HL-60 (cell line): ENCODE measurements around the gene ITIH3.

Experiments used
- DNase-seq, 2 experiments: peaks; one replicate each; pipeline ENCODE4 v3.0.0-alpha.2; 2010 to 2020; ENCODE audit warnings: low read depth in 1 of 2, low spot score in 1 of 2
- H3K27ac ChIP-seq: fragments of 250-450 bp; sonication (Bioruptor Pico); replicated peaks from 2 replicates; pipeline ENCODE4 v1.5.1; 2020; ENCODE audit warnings: mild to moderate bottlenecking, moderate library complexity
- H3K27me3 ChIP-seq: fragments of 250-450 bp; sonication (Bioruptor Pico); 2 replicates; pipeline ENCODE4 v1.5.1; 2021; ENCODE audit warnings: mild to moderate bottlenecking, moderate library complexity; ENCODE audit not compliant: insufficient read depth, poor library complexity, severe bottlenecking
- H3K4me3 ChIP-seq: replicated peaks from 2 replicates; pipeline ENCODE4 v1.5.1; 2011; ENCODE audit warnings: mild to moderate bottlenecking, control low read depth, low read length; ENCODE audit not compliant: insufficient read depth
- CTCF ChIP-seq: IDR thresholded peaks from one replicate; pipeline ENCODE4 v1.5.1; 2011; ENCODE audit warnings: low read length, control low read depth, inconsistent platforms; ENCODE audit not compliant: insufficient read depth
- GABPA ChIP-seq: IDR thresholded peaks from 2 replicates; pipeline ENCODE4 v1.6.1; 2012; ENCODE audit warnings: low read depth
- POLR2AphosphoS5 ChIP-seq: IDR thresholded peaks from 2 replicates; pipeline ENCODE4 v1.6.1; 2012; ENCODE audit warnings: low read depth
- REST ChIP-seq: IDR thresholded peaks from 2 replicates; pipeline ENCODE4 v1.6.1; 2012; ENCODE audit warnings: low read depth; ENCODE audit not compliant: insufficient replicate concordance
- SPI1 ChIP-seq: IDR thresholded peaks from 2 replicates; pipeline ENCODE4 v1.6.1; 2012; ENCODE audit warnings: low read depth, mild to moderate bottlenecking, borderline replicate concordance

The ITIH3 gene

GRCh38 chr3:52836986-52837385 is 42.4 kb downstream of the ITIH3 start:
- Histone ChIP-seq H3K27ac (no peak overlapping the region), H3K27me3 (no peaks in the 10 kb centered on the region), H3K4me3 (no peak overlapping the region)
- no peak for DNase-seq
- TF ChIP-seq GABPA: no peak
- no peak for TF ChIP-seq CTCF
- no peak for TF ChIP-seq SPI1
- no peak for TF ChIP-seq POLR2AphosphoS5
- no peak for TF ChIP-seq REST

- H3K4me3 ChIP-seq: no peak overlapping the region
- no peak for DNase-seq
- TF ChIP-seq CTCF: no peak
- TF ChIP-seq POLR2AphosphoS5: no peak
- no peak for TF ChIP-seq REST
- no peak for TF ChIP-seq GABPA
- no peak for TF ChIP-seq SPI1
- H3K27me3 ChIP-seq: no peaks in the 10 kb centered on the region
- no peak overlapping the region for H3K27ac ChIP-seq
These were observed 44.1 kb downstream of the ITIH3 start for GRCh38 chr3:52838561-52839267.

GRCh38 chr3:52839268-52839575 is 44.6 kb downstream of the ITIH3 start:
- no peak for DNase-seq
- TF ChIP-seq REST: no peak
- no peak for TF ChIP-seq SPI1
- TF ChIP-seq POLR2AphosphoS5: no peak
- no peak for TF ChIP-seq GABPA
- Histone ChIP-seq H3K4me3 (no peak overlapping the region), H3K27ac (no peak overlapping the region), H3K27me3 (no peaks in the 10 kb centered on the region)
